ENCODE measurements around the gene CLDND2. TPM values are rescaled to one million over a fixed set of nuclear protein-coding genes. Genes with fewer than 3 reads are reported as not detected.

Gene CLDND2
- total and polyA plus RNA-seq, 10 of the 15 experiments (the other 5 are each of a cell fraction or from before 2014, with no cell fraction given) = 0.24 to 7.1 (median 1.8) TPM; not detected in 1

DNA sequence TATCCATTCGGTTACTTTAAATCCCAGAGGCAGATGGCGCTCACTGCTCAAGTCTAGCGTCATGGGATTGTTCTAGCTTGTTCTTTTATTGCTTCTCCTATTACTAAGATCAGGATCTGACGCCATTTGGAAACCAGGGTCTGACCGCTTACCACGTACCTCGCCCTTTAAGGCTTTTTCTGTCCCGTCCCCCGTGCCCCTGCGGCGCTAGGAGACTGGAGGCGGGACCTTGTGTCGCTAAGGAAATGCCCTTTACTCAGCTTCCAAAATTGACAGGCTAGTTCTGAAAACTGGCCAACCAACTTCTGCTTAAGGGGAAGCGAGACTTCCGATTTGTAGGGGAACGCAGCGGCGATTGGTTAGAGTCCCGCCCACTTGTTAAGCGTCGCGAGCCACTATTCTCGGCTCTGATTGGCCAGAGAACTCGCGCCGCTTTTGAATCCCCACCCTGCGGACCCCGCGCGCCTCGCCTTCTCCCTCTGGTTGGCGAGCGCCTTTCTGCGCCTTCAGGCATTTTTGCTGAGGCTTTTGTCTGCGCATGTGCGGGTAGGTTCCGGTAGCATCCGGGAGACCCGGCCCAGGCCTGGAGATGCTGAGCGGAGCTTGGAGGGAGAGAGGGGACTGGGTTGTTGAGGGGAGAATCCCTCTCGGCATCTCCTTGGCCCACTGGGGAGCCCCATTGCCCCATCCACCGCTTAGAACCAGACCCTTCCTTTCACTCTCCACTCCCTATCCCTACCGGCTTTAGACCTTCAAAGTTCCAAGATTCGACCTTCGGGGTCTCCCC, 25.4 kb upstream of the CLDND2 start (continued):
- no peak for TF ChIP-seq NBN (IDR thresholded peaks at IDR 0.05)
- no peak for TF ChIP-seq NR2C1 (IDR thresholded peaks at IDR 0.05)
- TF ChIP-seq PAX8 (IDR thresholded peaks at IDR 0.05) = no peak
- peak; percentile 83 for TF ChIP-seq GABPA (IDR thresholded peaks at IDR 0.05; ENCODE audit: low read depth)
- TF ChIP-seq IKZF2 (IDR thresholded peaks at IDR 0.05) = peak in 1 of 2 experiments; percentile 21; a peak in 1 of 4 replicates
- TF ChIP-seq ZSCAN29 (IDR thresholded peaks at IDR 0.05) = no peak
- TF ChIP-seq ZBTB11 (CRISPR knock-in tag; IDR thresholded peaks at IDR 0.05) = no peak
- no peak for TF ChIP-seq SMAD1 (IDR thresholded peaks at IDR 0.05; ENCODE audit: low read depth, partially characterized antibody)
- TF ChIP-seq, protein P1, sequence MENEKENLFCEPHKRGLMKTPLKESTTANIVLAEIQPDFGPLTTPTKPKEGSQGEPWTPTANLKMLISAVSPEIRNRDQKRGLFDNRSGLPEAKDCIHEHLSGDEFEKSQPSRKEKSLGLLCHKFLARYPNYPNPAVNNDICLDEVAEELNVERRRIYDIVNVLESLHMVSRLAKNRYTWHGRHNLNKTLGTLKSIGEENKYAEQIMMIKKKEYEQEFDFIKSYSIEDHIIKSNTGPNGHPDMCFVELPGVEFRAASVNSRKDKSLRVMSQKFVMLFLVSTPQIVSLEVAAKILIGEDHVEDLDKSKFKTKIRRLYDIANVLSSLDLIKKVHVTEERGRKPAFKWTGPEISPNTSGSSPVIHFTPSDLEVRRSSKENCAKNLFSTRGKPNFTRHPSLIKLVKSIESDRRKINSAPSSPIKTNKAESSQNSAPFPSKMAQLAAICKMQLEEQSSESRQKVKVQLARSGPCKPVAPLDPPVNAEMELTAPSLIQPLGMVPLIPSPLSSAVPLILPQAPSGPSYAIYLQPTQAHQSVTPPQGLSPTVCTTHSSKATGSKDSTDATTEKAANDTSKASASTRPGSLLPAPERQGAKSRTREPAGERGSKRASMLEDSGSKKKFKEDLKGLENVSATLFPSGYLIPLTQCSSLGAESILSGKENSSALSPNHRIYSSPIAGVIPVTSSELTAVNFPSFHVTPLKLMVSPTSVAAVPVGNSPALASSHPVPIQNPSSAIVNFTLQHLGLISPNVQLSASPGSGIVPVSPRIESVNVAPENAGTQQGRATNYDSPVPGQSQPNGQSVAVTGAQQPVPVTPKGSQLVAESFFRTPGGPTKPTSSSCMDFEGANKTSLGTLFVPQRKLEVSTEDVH (IDR thresholded peaks at IDR 0.05; ENCODE audit: low read depth, partially characterized antibody) = no peak
- TF ChIP-seq CBX5 (IDR thresholded peaks at IDR 0.05; ENCODE audit: low read depth) = no peak
- peak; percentile 87 for TF ChIP-seq RUNX3 (IDR thresholded peaks at IDR 0.05; ENCODE audit: low read length)
- TF ChIP-seq ZNF274 (IDR thresholded peaks at IDR 0.05; ENCODE audit: insufficient read depth, insufficient read length) = no peak
- no peak for TF ChIP-seq CBX3 (IDR thresholded peaks at IDR 0.05; ENCODE audit: borderline replicate concordance, low read depth)
- no peak for TF ChIP-seq RBBP5 (conservative IDR thresholded peaks at IDR 0.05)
- TF ChIP-seq SREBF2 (IDR thresholded peaks at IDR 0.05; ENCODE audit: low read length) = 0 out of 2 replicates have a peak, but pooled peaks have one; percentile 17
- TF ChIP-seq HDAC6 (IDR thresholded peaks at IDR 0.05; ENCODE audit: unreplicated experiment) = no peak
- no peak for TF ChIP-seq ESRRA (IDR thresholded peaks at IDR 0.05; ENCODE audit: low read length)
- no peak for TF ChIP-seq SREBF1 (IDR thresholded peaks at IDR 0.05; ENCODE audit: low read length)
- TF ChIP-seq JUNB (IDR thresholded peaks at IDR 0.05) = peak; percentile 83
- peak; percentile 83 for TF ChIP-seq POLR2A (IDR thresholded peaks at IDR 0.05; ENCODE audit: low read depth, low read length)
- TF ChIP-seq NFYB (IDR thresholded peaks at IDR 0.05; ENCODE audit: insufficient read depth, low read depth, low read length) = peak; percentile 89
- TF ChIP-seq NR2F1 (conservative IDR thresholded peaks at IDR 0.05) = peak; percentile 71
- TF ChIP-seq SIX5 (IDR thresholded peaks at IDR 0.05; ENCODE audit: low read depth, low read length, severe bottlenecking) = no peak
- TF ChIP-seq CEBPB (IDR thresholded peaks at IDR 0.05; ENCODE audit: borderline replicate concordance in 1 of 2, low read depth in 2 of 2, low read length in 2 of 2) = no peak
- peak; percentile 98 for TF ChIP-seq MXI1 (IDR thresholded peaks at IDR 0.05; ENCODE audit: low read depth, low read length)
- TF ChIP-seq MAX (IDR thresholded peaks at IDR 0.05; ENCODE audit: low read depth, low read length) = peak; percentile 97
- TF ChIP-seq PAX5 (IDR thresholded peaks at IDR 0.05; ENCODE audit: borderline replicate concordance, low read depth, low read length) = no peak
